Adrenal gland (tissue), 5 donors: ENCODE measurements around the gene ROBO4.

ENCODE experiments used
- CTCF ChIP-seq, 6 experiments: fragments of 450-650 bp in 4 of 6; fragments of 200-600 bp in 2 of 6; sonication (generic) in 1 of 6; IDR thresholded peaks; 1 replicate in 5 of 6; 2 replicates in 1 of 6; pipeline versions ENCODE4 v1.5.1 to v1.8.0; 2016 to 2021; ENCODE audit warnings: antibody characterized with exemption in 6 of 6, mild to moderate bottlenecking in 2 of 6, moderate library complexity in 1 of 6
- POLR2A ChIP-seq, 2 donors: fragments of 450-650 bp; IDR thresholded peaks; one replicate each; pipeline ENCODE4 v1.6.1; 2017; ENCODE audit warnings: antibody characterized with exemption in 2 of 2, mild to moderate bottlenecking in 2 of 2, moderate library complexity in 1 of 2
- donor health status: DM: no; HTN: no; CAD: no.

- TF ChIP-seq CTCF (IDR thresholded peaks at IDR 0.05) (no peak), POLR2A (IDR thresholded peaks at IDR 0.05) (no peak)
Measured at GRCh38 chr11:124944565-124944964, 46.9 kb upstream of the ROBO4 start.
